NK-92 (cell line): ENCODE data around the gene PVALEF.
"Not testable (repeated sequence)": the region's sequence is repeated elsewhere in the genome, so short reads cannot be mapped to it uniquely, and the experiment has no call there.

Source experiments
- DNase-seq: peaks from one replicate; lab custom pipeline; 2025; ENCODE audit not compliant: unreplicated experiment; lab: John Stamatoyannopoulos, UW

Gene PVALEF

DNA sequence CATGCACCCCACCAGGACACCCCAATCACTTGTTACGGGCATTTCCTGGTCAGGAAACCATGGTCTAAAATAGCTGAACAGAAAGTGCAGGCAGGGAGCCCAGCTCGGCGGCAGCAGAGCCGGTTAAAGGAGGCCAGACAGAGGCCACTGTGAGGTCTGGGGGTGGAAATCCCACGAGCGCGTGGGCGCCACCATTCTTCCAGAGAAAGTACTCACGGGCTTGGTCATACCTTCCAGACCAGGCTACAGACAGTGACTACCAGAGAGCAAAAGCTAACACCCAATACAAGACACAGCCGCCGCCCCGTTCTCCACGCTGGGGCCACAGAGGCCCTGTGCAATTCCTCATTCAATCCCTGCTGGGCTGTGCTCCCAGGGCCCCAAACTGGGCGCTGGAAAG lies 45.6 kb downstream of the PVALEF start:
- DNase-seq, result no peak

- DNase-seq, result no peak
These were observed 47.1 kb downstream of the PVALEF start for GRCh38 chr17:81212365-81212764.

DNA sequence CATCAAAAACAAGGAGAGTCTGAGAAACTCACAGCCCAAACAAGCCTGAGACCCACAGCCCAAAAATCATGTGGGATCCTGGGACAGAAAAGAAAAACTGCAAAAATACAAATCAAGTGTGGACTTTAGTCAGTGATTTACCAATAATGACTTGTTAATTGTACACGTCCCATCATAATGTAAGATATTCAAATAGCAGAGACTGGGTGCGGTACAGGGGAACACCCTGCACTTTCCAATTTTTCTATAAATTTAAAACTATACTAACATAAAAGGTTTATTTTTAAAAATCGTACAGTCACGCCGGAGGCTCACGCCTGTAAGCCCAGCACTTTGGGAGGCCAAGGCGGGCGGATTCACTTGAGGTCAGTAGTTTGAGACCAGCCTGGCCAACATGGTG lies 48.7 kb downstream of the PVALEF start:
- no peak for DNase-seq

DNA sequence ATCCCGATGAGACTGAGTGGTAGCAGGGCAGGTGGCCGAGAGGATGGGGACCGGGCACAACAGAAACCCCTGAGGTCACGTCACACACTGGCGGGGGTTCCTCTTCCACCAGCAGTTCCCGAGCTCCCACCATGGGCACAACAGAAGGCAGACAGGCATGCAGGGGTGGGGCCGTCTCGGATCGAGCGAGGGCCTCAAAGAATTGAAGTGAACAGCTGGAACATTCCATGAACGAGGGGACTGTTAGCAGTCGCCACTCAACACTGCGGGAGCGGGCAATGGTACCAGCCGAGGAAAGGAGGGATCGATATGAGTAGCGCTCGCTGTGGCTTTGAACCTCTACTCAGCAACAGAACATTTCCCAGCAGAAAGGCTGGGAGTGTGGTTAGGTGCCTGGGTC lies 52.2 kb downstream of the PVALEF start:
- DNase-seq, result no peak

GRCh38 chr17:81218459-81218858 lies 53.2 kb downstream of the PVALEF start:
- DNase-seq, result no peak

GRCh38 chr17:81218991-81219390 lies 53.7 kb downstream of the PVALEF start:
- no peak for DNase-seq

DNA sequence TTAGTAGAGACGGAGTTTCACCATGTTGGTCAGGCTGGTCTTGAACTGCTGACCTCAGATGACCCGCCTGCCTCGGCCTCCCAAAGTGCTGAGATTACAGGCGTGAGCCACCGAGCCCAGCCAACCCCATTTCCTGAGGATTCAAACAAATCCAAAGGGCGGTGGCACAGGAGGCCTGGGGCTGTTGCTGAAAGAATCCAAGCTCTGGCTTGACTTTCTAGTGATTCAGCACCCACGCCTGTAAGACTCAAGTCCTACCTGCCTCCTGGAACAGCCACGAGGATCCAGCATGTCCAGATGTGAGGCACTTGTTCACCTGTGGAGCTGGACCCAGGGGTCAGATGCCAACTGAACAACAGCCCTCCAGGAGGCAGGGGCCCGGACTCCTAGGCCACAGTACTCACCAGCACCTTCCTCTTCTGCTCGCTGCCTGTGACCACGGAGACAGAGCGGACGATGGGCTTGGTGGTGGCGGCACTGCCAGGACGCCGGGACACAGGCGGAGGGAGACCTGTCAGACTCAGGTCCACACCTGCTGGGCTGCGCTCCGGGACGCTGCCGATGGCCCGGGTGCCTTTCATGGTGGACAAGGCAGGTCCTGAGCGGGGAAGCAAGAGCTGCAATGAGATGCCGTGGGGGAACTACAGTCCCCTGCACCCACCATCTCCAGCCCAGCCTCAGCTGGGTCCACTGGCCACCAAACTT lies 54.3 kb downstream of the PVALEF start:
- no peak for DNase-seq

GRCh38 chr17:81221371-81221841 lies 56.1 kb downstream of the PVALEF start:
- DNase-seq, result no peak

DNA sequence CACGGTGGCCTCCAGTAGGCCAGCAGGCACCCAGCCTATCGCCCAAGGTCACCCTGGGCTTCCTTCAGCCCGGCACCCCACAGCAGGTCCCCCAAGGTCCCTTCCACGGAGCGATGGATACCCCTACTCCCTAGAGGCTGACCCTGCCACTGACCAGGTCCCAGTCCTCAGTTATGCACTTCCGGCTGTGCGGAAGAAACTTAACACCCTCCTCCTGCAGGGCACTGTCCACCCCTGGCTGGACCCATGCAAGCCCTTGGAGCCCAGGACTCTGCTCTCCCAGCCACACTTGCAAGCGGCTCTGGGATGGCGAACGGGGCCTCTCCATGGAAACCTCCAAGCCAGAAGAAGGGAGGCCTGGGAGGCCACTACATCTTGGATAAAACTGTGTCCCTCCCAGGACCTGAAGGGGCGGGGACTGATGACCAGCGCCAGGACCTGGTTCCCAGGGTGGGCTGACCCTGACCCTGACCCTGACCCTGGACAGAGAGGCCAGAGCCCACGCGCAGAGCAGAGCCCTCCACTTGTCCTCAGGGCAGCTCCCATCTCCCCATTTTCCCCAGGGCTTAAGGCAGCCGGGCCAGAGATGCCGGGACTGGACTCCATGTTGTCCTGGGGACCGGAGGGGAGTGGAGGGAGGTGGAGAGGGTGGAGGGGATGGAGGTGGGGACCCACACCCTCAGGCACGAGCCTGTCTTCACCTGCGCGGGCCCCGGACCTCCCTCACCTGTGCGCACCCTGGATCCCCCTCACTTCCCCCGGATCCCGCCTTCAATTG lies 56.7 kb downstream of the PVALEF start:
- no peak for DNase-seq

DNA sequence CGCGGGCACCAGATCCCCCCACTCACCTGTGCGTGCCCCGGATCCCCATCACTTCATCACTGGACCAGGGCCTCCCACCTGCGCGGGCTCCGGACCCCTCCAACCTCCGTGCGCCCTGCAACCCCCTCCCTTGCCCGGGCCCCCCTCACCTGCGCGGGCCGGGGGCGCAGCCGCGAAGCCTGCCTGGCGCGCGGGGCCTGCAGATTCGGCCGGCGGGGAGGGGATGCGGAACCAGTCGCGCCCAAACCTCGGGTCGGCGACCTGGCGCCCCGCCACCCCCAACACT lies 57.3 kb downstream of the PVALEF start:
- DNase-seq, result no peak

DNA sequence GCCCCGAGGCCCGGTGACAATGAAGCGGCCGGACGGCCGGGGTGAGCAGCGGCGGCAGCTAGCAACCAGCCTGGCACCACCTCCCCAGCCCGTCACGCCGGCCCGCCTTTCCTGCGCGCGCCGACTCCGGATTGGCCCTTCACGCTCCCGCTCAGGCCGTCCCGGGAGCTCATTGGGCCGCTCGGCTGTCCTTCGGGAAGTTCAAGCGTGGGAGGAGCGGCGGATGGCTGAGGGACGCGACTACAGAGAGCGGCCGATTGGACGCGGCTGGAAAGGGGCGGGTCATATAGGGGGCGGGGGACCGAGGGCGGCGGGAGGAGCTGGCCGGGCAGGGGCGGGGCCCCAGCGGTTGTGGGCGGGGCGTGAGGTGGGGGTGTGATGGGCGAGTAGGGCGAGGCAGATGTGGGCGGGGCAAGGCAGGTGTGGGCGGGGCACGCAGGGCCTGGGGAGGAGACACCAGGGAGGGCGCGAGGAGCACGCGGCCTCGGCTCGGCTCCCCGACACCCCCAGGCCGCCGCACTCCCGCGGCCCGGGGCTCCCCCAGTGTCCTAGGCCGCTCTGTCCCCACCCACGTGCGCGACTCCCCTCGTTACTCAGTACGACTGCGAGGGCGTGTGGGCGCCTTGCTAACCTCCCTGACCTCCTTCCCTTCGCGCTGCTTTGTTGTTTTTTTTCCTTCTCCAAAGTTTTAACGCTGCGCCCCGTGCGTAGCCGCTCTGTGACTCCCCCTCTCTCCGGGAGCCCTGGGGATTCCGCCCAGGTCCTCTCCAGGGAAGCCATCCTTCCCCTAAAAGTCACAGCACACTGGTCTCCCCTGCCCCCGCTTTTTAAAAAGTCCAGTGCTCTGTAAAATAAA lies 57.8 kb downstream of the PVALEF start, which contains the start of gene CEP131:
TSS of gene CEP131 (minus strand) at position 60 of the 856 bp plus-strand sequence. CDS start 2,909 bp downstream, outside the sequence.
- peak; percentile 93 for DNase-seq

- DNase-seq, result no peak
These were observed 58.4 kb downstream of the PVALEF start for GRCh38 chr17:81223762-81224130.

DNA sequence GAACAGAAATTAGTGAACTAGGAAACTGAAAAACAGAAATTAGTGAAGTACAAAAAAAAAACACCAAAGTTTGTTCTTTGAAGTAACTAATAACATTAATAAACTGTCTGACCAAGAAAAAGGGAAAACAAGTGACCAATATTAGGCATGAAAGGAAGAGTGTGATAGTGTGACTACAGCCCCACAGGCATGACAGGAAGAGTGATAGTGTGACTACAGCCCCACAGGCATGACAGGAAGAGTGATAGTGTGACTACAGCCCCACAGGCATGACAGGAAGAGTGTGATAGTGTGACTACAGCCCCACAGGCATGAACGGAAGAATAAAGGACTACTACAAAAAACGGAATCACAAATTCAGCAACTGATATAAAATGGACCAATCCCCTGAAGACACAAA lies 62.3 kb downstream of the PVALEF start:
- not testable (repeated sequence) for DNase-seq

GRCh38 chr17:81228420-81228819 lies 63.1 kb downstream of the PVALEF start:
- no peak for DNase-seq

DNA sequence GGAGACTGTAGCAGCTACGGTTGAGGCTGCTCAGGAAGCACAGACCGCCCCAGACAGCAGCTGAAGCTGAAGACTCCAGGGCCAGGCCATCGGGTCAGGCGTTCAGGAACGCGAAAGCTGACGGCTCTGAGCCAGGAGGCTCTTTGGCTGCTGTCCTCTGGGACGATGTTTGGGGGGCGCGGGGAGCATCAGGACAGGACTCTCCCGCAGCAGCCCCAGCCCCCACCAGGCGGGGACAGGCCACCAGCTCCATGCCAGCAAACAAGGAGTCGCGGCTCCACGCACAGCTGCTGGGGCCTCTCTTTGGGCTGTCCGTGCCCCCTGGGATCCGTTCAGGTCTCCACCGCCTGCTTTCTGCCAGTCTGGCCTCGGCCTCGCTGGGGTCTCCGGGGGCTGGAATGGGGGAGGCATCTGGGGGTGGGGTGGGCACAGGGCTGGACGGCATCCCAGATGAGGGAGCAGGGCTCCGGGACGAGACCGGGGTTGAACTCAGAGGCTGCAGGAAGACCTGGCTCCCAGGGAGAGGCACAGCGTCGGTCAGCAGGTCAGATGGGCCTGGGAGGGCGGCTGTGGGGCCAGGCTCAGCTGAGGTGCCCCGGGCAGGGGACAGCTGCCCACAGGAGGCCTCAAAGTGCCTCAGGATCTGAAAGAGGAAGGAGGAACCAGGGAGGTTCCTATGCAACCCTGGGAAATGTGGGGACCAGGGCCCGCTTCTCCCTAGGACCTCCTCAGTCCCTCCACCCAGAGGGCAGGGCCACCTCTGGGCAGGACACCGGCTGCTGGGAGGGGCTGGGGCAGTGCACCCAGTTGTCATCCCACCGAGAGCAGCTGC lies 63.7 kb downstream of the PVALEF start:
- no peak for DNase-seq

- DNase-seq, result no peak
These were observed 64.3 kb downstream of the PVALEF start for GRCh38 chr17:81229666-81229920.

- DNase-seq, result no peak
These were observed 64.9 kb downstream of the PVALEF start for GRCh38 chr17:81230043-81230820.

DNA sequence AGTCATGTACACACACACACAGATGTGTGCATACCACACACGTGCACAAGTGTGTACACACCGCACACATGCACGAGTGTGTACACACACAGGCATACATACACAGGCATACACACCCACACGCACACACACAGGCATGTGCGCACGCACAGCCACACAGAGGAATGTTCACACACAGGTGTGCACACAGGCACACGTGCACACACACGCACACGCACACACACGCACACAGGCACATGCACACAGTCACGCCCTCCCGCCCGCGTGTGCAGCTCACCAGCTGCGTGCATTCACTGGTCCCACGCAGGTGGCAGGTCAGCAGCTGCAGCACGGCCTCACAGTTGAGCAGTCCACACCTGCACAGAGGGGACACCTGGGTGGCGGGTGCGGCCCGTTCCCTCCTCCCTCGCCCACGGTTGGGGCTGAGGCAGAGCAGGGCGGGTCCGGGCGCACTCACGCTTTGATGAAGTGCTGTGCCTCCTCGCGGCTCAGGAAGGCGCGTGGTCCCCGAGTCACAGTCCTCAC lies 65.9 kb downstream of the PVALEF start:
- no peak for DNase-seq

- no peak for DNase-seq
These were observed 66.7 kb downstream of the PVALEF start for GRCh38 chr17:81231766-81232581.
